Stimulated activated CD4-positive, alpha-beta T cell treated with anti-CD3 and anti-CD28 coated beads, TNF-alpha, amount 100 ng/mL, for 48 hours (primary cell): ENCODE results near the gene SCN2A.

Experiments
- DNase-seq, 3 donors: peaks; one replicate each; pipeline ENCODE4 v3.0.0-alpha.2; 2020; ENCODE audit warnings: low read depth in 3 of 3

Gene SCN2A

GRCh38 chr2:165239230-165239629 lies at the start of gene SCN2A:
SCN2A (plus strand) TSS chr2:165239414; CDS start chr2:165295824, 56,410 bp downstream.
- DNase-seq = peak in 1 of 3 donors; percentile 3

GRCh38 chr2:165191096-165191728 lies 48.0 kb upstream of the SCN2A start:
- no peak for DNase-seq

GRCh38 chr2:165192729-165193128 lies 46.5 kb upstream of the SCN2A start:
- DNase-seq = no peak

- DNase-seq = no peak
These were observed 45.9 kb upstream of the SCN2A start for GRCh38 chr2:165193178-165193777.

GRCh38 chr2:165196411-165196810 lies 42.8 kb upstream of the SCN2A start:
- DNase-seq = no peak

- no peak for DNase-seq
These were observed 41.9 kb upstream of the SCN2A start for GRCh38 chr2:165197346-165197745.

GRCh38 chr2:165198181-165198580 lies 41.0 kb upstream of the SCN2A start:
- DNase-seq = no peak

GRCh38 chr2:165202239-165202638 lies 37.0 kb upstream of the SCN2A start:
- DNase-seq = no peak

- DNase-seq = peak in 1 of 3 donors; percentile 2
These were observed 35.3 kb upstream of the SCN2A start, which contains the start of gene SCN3A for GRCh38 chr2:165203689-165204559. SCN3A (minus strand) TSS chr2:165204050; CDS start chr2:165176394, 27,656 bp downstream.

GRCh38 chr2:165205865-165206264 lies 33.3 kb upstream of the SCN2A start:
- DNase-seq = no peak

- DNase-seq = no peak
These were observed 31.1 kb upstream of the SCN2A start for GRCh38 chr2:165208094-165208493.

- no peak for DNase-seq
These were observed 25.1 kb upstream of the SCN2A start for GRCh38 chr2:165214093-165214492.

- DNase-seq = no peak
These were observed 19.7 kb upstream of the SCN2A start for GRCh38 chr2:165219481-165219880.

GRCh38 chr2:165224941-165225340 lies 14.3 kb upstream of the SCN2A start:
- DNase-seq = no peak

- no peak for DNase-seq
These were observed 11.6 kb upstream of the SCN2A start for GRCh38 chr2:165227571-165227970.

- DNase-seq = no peak
These were observed 2.2 kb upstream of the SCN2A start for GRCh38 chr2:165237056-165237455.

- DNase-seq = no peak
These were observed 919 bp upstream of the SCN2A start for GRCh38 chr2:165238295-165238694.

GRCh38 chr2:165239856-165240515 lies 772 bp downstream of the SCN2A start:
- DNase-seq = no peak

GRCh38 chr2:165240916-165241315 lies 1.7 kb downstream of the SCN2A start:
- DNase-seq = no peak

- DNase-seq = no peak
These were observed 6.0 kb downstream of the SCN2A start for GRCh38 chr2:165245081-165245793.

GRCh38 chr2:165248238-165248637 lies 9.0 kb downstream of the SCN2A start:
- no peak for DNase-seq
